ENCODE measurements around the gene PPP1R36. TPM values are rescaled to one million over a fixed set of nuclear protein-coding genes. Genes with fewer than 3 reads are reported as not detected.
"Not testable (repeated sequence)": the region's sequence is repeated elsewhere in the genome, so short reads cannot be mapped to it uniquely, and the experiment has no call there.

The PPP1R36 gene
- total and polyA plus RNA-seq, 2 experiments from 2014 or later = 0.23 TPM; not detected in 1

GRCh38 chr14:64516969-64517368, 32.8 kb upstream of the PPP1R36 start:
- H3K4me3 ChIP-seq = no peak overlapping the region
- H3K9me2 ChIP-seq (replicated peaks; ENCODE audit: insufficient read depth) = no peaks in the 10 kb centered on the region
- H3K9me3 ChIP-seq (ENCODE audit: low read depth) = no peaks in the 10 kb centered on the region
- peaks cover 100% of the 10 kb centered on the region for H3K79me2 ChIP-seq
- H3K4me1 ChIP-seq (ENCODE audit: insufficient read depth) = peaks cover 7% of the 10 kb centered on the region
- no peak overlapping the region for H2AFZ ChIP-seq
- H3K4me2 ChIP-seq = no peak overlapping the region
- TF ChIP-seq CTCF (IDR thresholded peaks at IDR 0.05; ENCODE audit: poor library complexity) (no peak), EZH2 (IDR thresholded peaks at IDR 0.05; ENCODE audit: borderline replicate concordance) (no peak), EZH2phosphoT487 (IDR thresholded peaks at IDR 0.05; ENCODE audit: low read depth, severe bottlenecking, unreplicated experiment) (no peak)
- no peaks in the 10 kb centered on the region for H3K36me3 ChIP-seq (replicated peaks; ENCODE audit: insufficient read depth, low read depth)
- 100% methylated on average over 1 of the region's 1 CpG for WGBS (ENCODE audit: low lambda C conversion rate, missing lambda C conversion rate)
- no peaks in the 10 kb centered on the region for H3K27me3 ChIP-seq
- peaks cover 90% of the 10 kb centered on the region for H4K20me1 ChIP-seq (ENCODE audit: insufficient read depth, poor library complexity, severe bottlenecking)
- no peak overlapping the region for H3K27ac ChIP-seq
- no peak for DNase-seq (ENCODE audit: low spot score)

GRCh38 chr14:64517667-64518066, 32.1 kb upstream of the PPP1R36 start:
- DNase-seq (ENCODE audit: low spot score); H3K36me3 ChIP-seq (replicated peaks; ENCODE audit: insufficient read depth, low read depth); H3K9me2 ChIP-seq (replicated peaks; ENCODE audit: insufficient read depth); H3K4me2 ChIP-seq; H3K4me1 ChIP-seq (ENCODE audit: insufficient read depth); H3K4me3 ChIP-seq; H3K27ac ChIP-seq; H3K9me3 ChIP-seq (ENCODE audit: low read depth); H2AFZ ChIP-seq; H3K27me3 ChIP-seq: not testable (repeated sequence)
- 93% methylated on average over 6 of the region's 6 CpGs for WGBS (ENCODE audit: low lambda C conversion rate, missing lambda C conversion rate)
- Histone ChIP-seq H4K20me1 (ENCODE audit: insufficient read depth, poor library complexity, severe bottlenecking) (peaks cover 84% of the 10 kb centered on the region), H3K79me2 (peaks cover 100% of the 10 kb centered on the region)

DNA sequence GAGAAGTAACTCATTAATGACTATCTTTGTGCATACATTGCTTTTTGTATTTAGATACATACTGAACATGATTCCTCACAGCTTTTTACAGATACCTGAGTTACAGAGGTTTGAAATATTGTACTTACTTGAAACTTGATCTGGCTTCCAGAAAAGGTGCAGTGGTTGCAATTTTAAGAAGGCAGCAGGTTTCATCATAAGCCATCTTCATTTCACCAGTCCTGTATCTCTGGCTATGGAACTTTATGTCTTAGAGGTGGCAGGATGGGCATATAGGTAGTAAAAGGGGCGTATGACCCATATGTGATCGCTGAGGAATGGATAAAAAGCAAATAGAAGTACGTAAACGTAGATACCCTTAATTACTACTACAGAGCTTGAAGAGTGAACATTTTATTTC, 31.5 kb upstream of the PPP1R36 start:
- Histone ChIP-seq H3K9me2 (replicated peaks; ENCODE audit: insufficient read depth) (no peaks in the 10 kb centered on the region), H3K27me3 (no peaks in the 10 kb centered on the region), H3K4me1 (ENCODE audit: insufficient read depth) (peaks cover 7% of the 10 kb centered on the region), H3K79me2 (peaks cover 100% of the 10 kb centered on the region), H3K9me3 (ENCODE audit: low read depth) (no peaks in the 10 kb centered on the region), H3K4me3 (no peak overlapping the region), H2AFZ (no peak overlapping the region), H4K20me1 (ENCODE audit: insufficient read depth, poor library complexity, severe bottlenecking) (peaks cover 79% of the 10 kb centered on the region), H3K36me3 (replicated peaks; ENCODE audit: insufficient read depth, low read depth) (no peaks in the 10 kb centered on the region), H3K4me2 (no peak overlapping the region), H3K27ac (no peak overlapping the region)
- no peak for DNase-seq (ENCODE audit: low spot score)
- TF ChIP-seq CTCF (IDR thresholded peaks at IDR 0.05; ENCODE audit: poor library complexity) = no peak
- no peak for TF ChIP-seq EZH2 (IDR thresholded peaks at IDR 0.05; ENCODE audit: borderline replicate concordance)
- no peak for TF ChIP-seq EZH2phosphoT487 (IDR thresholded peaks at IDR 0.05; ENCODE audit: low read depth, severe bottlenecking, unreplicated experiment)
- WGBS (ENCODE audit: low lambda C conversion rate, missing lambda C conversion rate) = 86% methylated on average over 4 of the region's 4 CpGs

GRCh38 chr14:64520699-64521098, 29.1 kb upstream of the PPP1R36 start:
- Histone ChIP-seq H3K79me2 (peaks cover 87% of the 10 kb centered on the region), H3K9me2 (replicated peaks; ENCODE audit: insufficient read depth) (no peaks in the 10 kb centered on the region), H2AFZ (no peak overlapping the region), H3K9me3 (ENCODE audit: low read depth) (no peaks in the 10 kb centered on the region), H3K4me1 (ENCODE audit: insufficient read depth) (no peaks in the 10 kb centered on the region), H3K36me3 (replicated peaks; ENCODE audit: insufficient read depth, low read depth) (no peaks in the 10 kb centered on the region), H3K4me2 (no peak overlapping the region), H4K20me1 (ENCODE audit: insufficient read depth, poor library complexity, severe bottlenecking) (peaks cover 54% of the 10 kb centered on the region), H3K27ac (no peak overlapping the region), H3K27me3 (no peaks in the 10 kb centered on the region), H3K4me3 (no peak overlapping the region)
- WGBS (ENCODE audit: low lambda C conversion rate, missing lambda C conversion rate) = 93% methylated on average over 4 of the region's 4 CpGs
- DNase-seq (ENCODE audit: low spot score) = no peak
- TF ChIP-seq EZH2phosphoT487 (IDR thresholded peaks at IDR 0.05; ENCODE audit: low read depth, severe bottlenecking, unreplicated experiment) (no peak), EZH2 (IDR thresholded peaks at IDR 0.05; ENCODE audit: borderline replicate concordance) (no peak), CTCF (IDR thresholded peaks at IDR 0.05; ENCODE audit: poor library complexity) (no peak)
